Type B pancreatic cell (in vitro differentiated cells): ENCODE results near the gene EML2. TPM values are rescaled to one million over a fixed set of nuclear protein-coding genes. Genes with fewer than 3 reads are reported as not detected.
"Not testable (repeated sequence)": the region's sequence is repeated elsewhere in the genome, so short reads cannot be mapped to it uniquely, and the experiment has no call there.

Experiments
- DNase-seq: peaks from one replicate; pipeline ENCODE4 v3.0.0; 2021; ENCODE audit warnings: mixed read lengths; ENCODE audit not compliant: unreplicated experiment; ENCODE audit errors: extremely low spot score
- H3K27ac Mint-ChIP-seq: 2 replicates; pipeline ENCODE4 v1.8.0; 2021; ENCODE audit warnings: mild to moderate bottlenecking, mixed read lengths
- H3K27me3 Mint-ChIP-seq: 2 replicates; pipeline ENCODE4 v1.8.0; 2021; ENCODE audit warnings: mixed read lengths
- H3K36me3 Mint-ChIP-seq: 2 replicates; pipeline ENCODE4 v1.8.0; 2021; ENCODE audit warnings: mixed read lengths
- H3K4me1 Mint-ChIP-seq: one replicate; pipeline ENCODE4 v1.8.0; 2021; ENCODE audit warnings: mixed read lengths; ENCODE audit not compliant: unreplicated experiment
- H3K4me3 Mint-ChIP-seq: 2 replicates; pipeline ENCODE4 v1.8.0; 2021; ENCODE audit warnings: mild to moderate bottlenecking, mixed read lengths
- H3K9me3 Mint-ChIP-seq: 2 replicates; pipeline ENCODE4 v1.8.0; 2021; ENCODE audit warnings: mixed read lengths
- CTCF ChIP-seq: fragments of 200-600 bp; sonication (generic); conservative IDR thresholded peaks from 2 replicates; pipeline ENCODE4 v1.5.0; 2021; ENCODE audit warnings: antibody characterized with exemption, mild to moderate bottlenecking
- long read RNA-seq: library from polyadenylated mRNA; unstranded; transcript quantifications from one replicate; pipeline ENCODE4 v2.0.0, GENCODE V29; 2020
- total RNA-seq: library from RNA; stranded (reverse); gene quantifications from 2 replicates; pipeline ENCODE4 v1.2.1, GENCODE V29; 2021; ENCODE audit warnings: low replicate concordance

Gene EML2
- 46.9 and 61.4 TPM in 2 replicates for total RNA-seq
- long read RNA-seq, transcript EML2-201 (19 exons, 2,264 nt): major isoform, 9 of 18 reads
- long read RNA-seq, partial matches to known transcripts: 5 of 18 reads
- long read RNA-seq, other reads (novel, unspliced or antisense): 2 of 18 reads

- TF ChIP-seq CTCF: no peak
- Mint-ChIP-seq H3K36me3 (peaks cover 6% of the 10 kb centered on the region), H3K27me3 (peaks cover 9% of the 10 kb centered on the region), H3K27ac (peak within 1 kb of the TSS; percentile 96), H3K9me3 (peaks cover 8% of the 10 kb centered on the region), H3K4me3 (peak within 1 kb of the TSS; percentile 93), H3K4me1 (peaks cover 35% of the 10 kb centered on the region)
- DNase-seq: peak; percentile 80
These were observed at the start of gene EML2 for GRCh38 chr19:45638930-45639729. Gene EML2, minus strand, starts transcription at chr19:45639397. Its CDS starts 21 bp downstream, at chr19:45639376.

GRCh38 chr19:45687599-45687998, 48.4 kb upstream of the EML2 start:
- no peaks in the 10 kb centered on the region for H3K9me3 Mint-ChIP-seq
- TF ChIP-seq CTCF: no peak
- no peak for DNase-seq
- no peak overlapping the region for H3K4me3 Mint-ChIP-seq
- H3K27ac Mint-ChIP-seq: no peak overlapping the region
- peaks cover 4% of the 10 kb centered on the region for H3K36me3 Mint-ChIP-seq
- peaks cover 12% of the 10 kb centered on the region for H3K4me1 Mint-ChIP-seq
- H3K27me3 Mint-ChIP-seq: no peaks in the 10 kb centered on the region

GRCh38 chr19:45685045-45685444, 45.8 kb upstream of the EML2 start:
- not testable (repeated sequence) for H3K27me3 Mint-ChIP-seq, H3K27ac Mint-ChIP-seq, H3K36me3 Mint-ChIP-seq, H3K4me3 Mint-ChIP-seq, H3K9me3 Mint-ChIP-seq, DNase-seq, H3K4me1 Mint-ChIP-seq

GRCh38 chr19:45682908-45683307, 43.7 kb upstream of the EML2 start:
- TF ChIP-seq CTCF: no peak
- no peaks in the 10 kb centered on the region for H3K9me3 Mint-ChIP-seq
- H3K27me3 Mint-ChIP-seq: peaks cover 14% of the 10 kb centered on the region
- DNase-seq: no peak
- H3K4me1 Mint-ChIP-seq: peaks cover 4% of the 10 kb centered on the region
- H3K36me3 Mint-ChIP-seq: no peaks in the 10 kb centered on the region
- H3K27ac Mint-ChIP-seq: peak overlapping the region; percentile 3
- no peak overlapping the region for H3K4me3 Mint-ChIP-seq

GRCh38 chr19:45682117-45682516, 42.9 kb upstream of the EML2 start:
- Mint-ChIP-seq H3K27ac (peak overlapping the region; percentile 36), H3K4me3 (no peak overlapping the region), H3K9me3 (no peaks in the 10 kb centered on the region), H3K36me3 (no peaks in the 10 kb centered on the region), H3K27me3 (peaks cover 21% of the 10 kb centered on the region), H3K4me1 (peaks cover 9% of the 10 kb centered on the region)
- no peak for DNase-seq
- no peak for TF ChIP-seq CTCF

GRCh38 chr19:45681391-45682015, 42.3 kb upstream of the EML2 start:
- H3K4me1 Mint-ChIP-seq: peaks cover 9% of the 10 kb centered on the region
- peak overlapping the region; percentile 46 for H3K27ac Mint-ChIP-seq
- peak overlapping the region; percentile 85 for H3K4me3 Mint-ChIP-seq
- peaks cover 24% of the 10 kb centered on the region for H3K27me3 Mint-ChIP-seq
- H3K9me3 Mint-ChIP-seq: no peaks in the 10 kb centered on the region
- H3K36me3 Mint-ChIP-seq: no peaks in the 10 kb centered on the region
- peak; percentile 98 for TF ChIP-seq CTCF
- DNase-seq: peak; percentile 87
